Smooth muscle cell (in vitro differentiated cells): ENCODE data around the gene LRRC18. TPM values are rescaled to one million over a fixed set of nuclear protein-coding genes. Genes with fewer than 3 reads are reported as not detected.

Experiments
- DNase-seq: peaks from one replicate; lab custom pipeline; 2025; ENCODE audit not compliant: unreplicated experiment; lab: John Stamatoyannopoulos, UW
- H2AFZ ChIP-seq: fragments of 200-600 bp; sonication (generic); 2 replicates; pipeline ENCODE4 v1.6.0; 2016; ENCODE audit warnings: antibody characterized with exemption, low read depth, mild to moderate bottlenecking
- H3F3A ChIP-seq: fragments of 200-600 bp; sonication (generic); 2 replicates; pipeline ENCODE4 v1.6.0; 2017; ENCODE audit warnings: antibody characterized with exemption, low read depth
- H3K27ac ChIP-seq: fragments of 200-600 bp; sonication (generic); 2 replicates; pipeline ENCODE4 v1.5.1; 2016; ENCODE audit warnings: low read depth, mild to moderate bottlenecking
- H3K27me3 ChIP-seq: fragments of 200-600 bp; sonication (generic); 2 replicates; pipeline ENCODE4 v1.6.1; 2016; ENCODE audit warnings: low read depth, mild to moderate bottlenecking
- H3K36me3 ChIP-seq: fragments of 200-600 bp; sonication (generic); 2 replicates; pipeline ENCODE4 v1.5.1; 2016; ENCODE audit warnings: low read depth
- H3K4me1 ChIP-seq: fragments of 200-600 bp; sonication (generic); 2 replicates; pipeline ENCODE4 v1.5.1; 2016; ENCODE audit warnings: low read depth
- H3K4me2 ChIP-seq: fragments of 200-600 bp; sonication (generic); 2 replicates; pipeline ENCODE4 v1.6.0; 2016; ENCODE audit warnings: mild to moderate bottlenecking
- H3K4me3 ChIP-seq: fragments of 200-600 bp; sonication (generic); 2 replicates; pipeline ENCODE4 v1.5.1; 2016; ENCODE audit warnings: mild to moderate bottlenecking
- H3K79me2 ChIP-seq: fragments of 200-600 bp; sonication (generic); 2 replicates; pipeline ENCODE4 v1.6.0; 2016; ENCODE audit warnings: low read depth, mild to moderate bottlenecking
- H3K9ac ChIP-seq: fragments of 200-600 bp; sonication (generic); 2 replicates; pipeline ENCODE4 v1.6.0; 2016; ENCODE audit warnings: low read depth
- H3K9me3 ChIP-seq: fragments of 200-600 bp; sonication (generic); replicated peaks from 2 replicates; pipeline ENCODE4 v1.5.1; 2016; ENCODE audit warnings: low read depth
- H4K20me1 ChIP-seq: fragments of 200-600 bp; sonication (generic); 2 replicates; pipeline ENCODE4 v1.6.0; 2016; ENCODE audit warnings: low read depth
- CTCF ChIP-seq: fragments of 200-600 bp; sonication (generic); IDR thresholded peaks from 2 replicates; pipeline ENCODE4 v1.5.1; 2017; ENCODE audit warnings: borderline replicate concordance, mild to moderate bottlenecking, antibody characterized with exemption; ENCODE audit not compliant: insufficient read depth, poor library complexity, severe bottlenecking
- WGBS: methylation state at CpG from one replicate; pipeline ENCODE4 v1.1.7; 2016; ENCODE audit warnings: low lambda C conversion rate; 5-methylcytosine and 5-hydroxymethylcytosine counted together
- polyA plus RNA-seq: library from polyadenylated mRNA; unstranded; fragments of >200 nt; fragmentation: Nextera tagmentation; extraction: Ambion mirVana; gene quantifications from 2 replicates; pipeline ENCODE4 v1.2.1, GENCODE V29; 2016
- total RNA-seq: library from RNA; depleted of rRNA; stranded (reverse); fragments of >200 nt; gene quantifications from 2 replicates; pipeline ENCODE4 v1.2.3, GENCODE V29; 2014

The LRRC18 gene
- total and polyA plus RNA-seq, 2 experiments from 2014 or later, result not detected

- H3K36me3 ChIP-seq, result no peaks in the 10 kb centered on the region
- TF ChIP-seq CTCF, result no peak
- no peaks in the 10 kb centered on the region for H3K4me1 ChIP-seq
- WGBS, result 70% methylated on average over 2 of the region's 2 CpGs
- no peaks in the 10 kb centered on the region for H4K20me1 ChIP-seq
- no peak overlapping the region for H2AFZ ChIP-seq
- no peaks in the 10 kb centered on the region for H3F3A ChIP-seq
- no peak overlapping the region for H3K4me2 ChIP-seq
- no peaks in the 10 kb centered on the region for H3K79me2 ChIP-seq
- H3K9me3 ChIP-seq, result no peaks in the 10 kb centered on the region
- H3K27me3 ChIP-seq, result peaks cover 3% of the 10 kb centered on the region
- no peak overlapping the region for H3K9ac ChIP-seq
- no peak overlapping the region for H3K27ac ChIP-seq
- DNase-seq, result no peak
- no peak overlapping the region for H3K4me3 ChIP-seq
These were observed 8.9 kb upstream of the LRRC18 start for GRCh38 chr10:48948470-48949037.

GRCh38 chr10:48947690-48948469 is 8.2 kb upstream of the LRRC18 start:
- Histone ChIP-seq H3K4me2 (no peak overlapping the region), H3K9me3 (no peaks in the 10 kb centered on the region), H3K27me3 (peaks cover 3% of the 10 kb centered on the region), H4K20me1 (no peaks in the 10 kb centered on the region), H3K9ac (no peak overlapping the region), H2AFZ (no peak overlapping the region), H3K36me3 (no peaks in the 10 kb centered on the region), H3F3A (no peaks in the 10 kb centered on the region), H3K79me2 (no peaks in the 10 kb centered on the region), H3K4me1 (no peaks in the 10 kb centered on the region), H3K27ac (no peak overlapping the region), H3K4me3 (no peak overlapping the region)
- DNase-seq, result no peak
- WGBS, result 82% methylated on average over 10 of the region's 10 CpGs
- no peak for TF ChIP-seq CTCF

GRCh38 chr10:48946891-48947500 is 7.4 kb upstream of the LRRC18 start:
- no peak overlapping the region for H2AFZ ChIP-seq
- H3K4me1 ChIP-seq, result no peaks in the 10 kb centered on the region
- no peak overlapping the region for H3K4me2 ChIP-seq
- WGBS, result 91% methylated on average over 12 of the region's 12 CpGs
- H3K4me3 ChIP-seq, result no peak overlapping the region
- H3F3A ChIP-seq, result no peaks in the 10 kb centered on the region
- H3K9ac ChIP-seq, result no peak overlapping the region
- H4K20me1 ChIP-seq, result no peaks in the 10 kb centered on the region
- no peak for DNase-seq
- no peak overlapping the region for H3K27ac ChIP-seq
- TF ChIP-seq CTCF, result no peak
- no peaks in the 10 kb centered on the region for H3K36me3 ChIP-seq
- peaks cover 3% of the 10 kb centered on the region for H3K27me3 ChIP-seq
- no peaks in the 10 kb centered on the region for H3K79me2 ChIP-seq
- no peaks in the 10 kb centered on the region for H3K9me3 ChIP-seq
